ENCODE data around the gene TMEM9. TPM values are rescaled to one million over a fixed set of nuclear protein-coding genes. Genes with fewer than 3 reads are reported as not detected.
A peak's percentile ranks its signal among the peaks of the same experiment; 100 is the strongest.
"Not testable (repeated sequence)": the region's sequence is repeated elsewhere in the genome, so short reads cannot be mapped to it uniquely, and the experiment has no call there.

TMEM9 gene
- total RNA-seq, 3 donors from 2014 or later = 9.7 to 14.0 (median 9.9) TPM

DNA sequence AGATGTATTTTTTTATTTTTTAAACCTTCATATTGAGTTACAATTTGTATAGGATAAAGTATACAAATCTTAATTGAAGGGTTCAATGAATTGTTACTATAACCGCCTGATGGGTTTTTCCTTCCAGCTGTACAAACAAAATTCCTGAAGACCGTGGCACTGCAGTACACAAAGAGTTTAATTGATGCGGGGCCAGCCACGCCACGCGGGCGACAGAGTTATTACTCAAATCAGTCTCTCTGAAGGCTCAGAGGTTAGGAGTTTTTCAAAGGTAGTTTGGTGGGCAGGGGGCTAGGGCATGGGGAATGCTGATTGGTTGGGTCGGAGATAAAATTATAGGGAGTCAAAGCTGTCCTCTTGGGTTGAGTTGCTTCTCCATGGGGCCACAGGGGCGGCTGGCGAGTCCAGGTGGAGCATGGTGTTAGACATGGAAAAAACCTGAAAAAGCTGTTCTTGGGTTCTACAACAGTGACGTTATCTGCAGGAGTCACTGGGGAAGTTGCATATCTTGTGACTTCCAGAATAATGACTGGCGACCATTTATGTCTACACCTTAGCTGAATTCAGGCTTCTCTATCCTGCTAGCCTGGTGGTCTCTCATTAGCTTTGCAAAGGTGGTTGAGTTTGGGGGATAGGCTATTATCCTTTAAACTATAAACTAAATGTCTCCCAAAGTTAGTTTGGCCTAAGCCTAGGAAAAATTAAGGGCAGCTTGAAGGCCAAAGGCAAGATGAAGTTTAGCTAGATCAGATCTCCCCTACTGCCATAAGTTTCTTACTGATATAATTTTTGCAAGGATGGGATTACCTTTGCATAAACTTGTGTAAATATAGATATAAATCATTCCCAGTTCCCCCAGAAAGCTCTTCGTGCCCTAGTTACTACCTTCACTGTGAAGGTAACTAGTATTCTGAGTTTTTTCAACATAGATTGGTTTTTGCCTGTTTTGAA, 13.0 kb upstream of the TMEM9 start:
- peaks cover 4% of the 10 kb centered on the region for H3K27me3 Mint-ChIP-seq (ENCODE audit: low read depth)

DNA sequence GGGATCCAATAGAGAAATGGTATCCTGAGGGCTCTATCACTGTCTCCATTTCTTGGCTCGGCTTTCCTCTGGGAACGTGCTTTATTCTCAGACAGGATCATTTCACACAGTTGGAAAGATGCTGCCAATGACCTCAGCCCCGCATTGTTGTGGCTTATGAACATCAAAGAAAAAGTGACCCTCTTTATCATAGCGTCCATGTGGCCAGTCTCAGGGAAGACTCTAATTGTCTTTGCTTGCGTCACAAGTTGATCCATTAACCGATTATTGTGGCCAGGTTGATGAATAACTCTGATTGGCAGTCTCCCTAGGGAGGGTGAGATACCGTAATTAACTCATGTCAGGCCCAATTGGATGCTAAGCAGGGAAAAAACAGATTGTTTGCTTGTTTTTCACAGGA, 10.4 kb upstream of the TMEM9 start:
- no peak for DNase-seq
- H3K36me3 Mint-ChIP-seq (ENCODE audit: insufficient read depth) = no peaks in the 10 kb centered on the region
- H3K4me1 Mint-ChIP-seq (ENCODE audit: low read depth) = no peaks in the 10 kb centered on the region
- ATAC-seq = no peak
- H3K27me3 Mint-ChIP-seq (ENCODE audit: low read depth) = peaks cover 5% of the 10 kb centered on the region
- H3K9me3 Mint-ChIP-seq = no peaks in the 10 kb centered on the region
- no peak overlapping the region for H3K4me3 Mint-ChIP-seq

More for the DNA sequence above, 13.0 kb upstream of the TMEM9 start:
- Mint-ChIP-seq H3K4me3 (no peak overlapping the region), H3K36me3 (ENCODE audit: insufficient read depth) (no peaks in the 10 kb centered on the region), H3K9me3 (no peaks in the 10 kb centered on the region), H3K4me1 (ENCODE audit: low read depth) (peaks cover 17% of the 10 kb centered on the region)
- DNase-seq (no peak), ATAC-seq (no peak)

DNA sequence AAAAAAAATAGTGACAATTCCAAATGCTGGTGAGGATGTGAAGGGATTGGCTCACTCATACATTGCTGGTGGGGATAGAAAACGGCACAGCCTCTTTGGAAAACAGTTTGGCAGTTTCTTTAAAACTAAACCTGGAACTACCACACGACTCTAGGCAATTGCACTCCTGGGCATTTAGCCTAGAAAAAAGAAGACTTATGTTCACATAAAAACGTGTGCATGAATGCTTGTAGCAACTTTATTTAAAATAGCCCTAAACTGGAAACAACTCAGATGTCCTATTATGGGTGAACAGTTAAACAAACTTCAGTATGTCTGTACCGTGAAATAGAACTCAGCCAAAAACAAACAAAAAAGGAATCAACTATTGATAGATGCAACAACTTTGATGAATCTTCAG, 9.4 kb upstream of the TMEM9 start:
- Mint-ChIP-seq H3K36me3 (ENCODE audit: insufficient read depth) (no peaks in the 10 kb centered on the region), H3K4me1 (ENCODE audit: low read depth) (no peaks in the 10 kb centered on the region)

DNA sequence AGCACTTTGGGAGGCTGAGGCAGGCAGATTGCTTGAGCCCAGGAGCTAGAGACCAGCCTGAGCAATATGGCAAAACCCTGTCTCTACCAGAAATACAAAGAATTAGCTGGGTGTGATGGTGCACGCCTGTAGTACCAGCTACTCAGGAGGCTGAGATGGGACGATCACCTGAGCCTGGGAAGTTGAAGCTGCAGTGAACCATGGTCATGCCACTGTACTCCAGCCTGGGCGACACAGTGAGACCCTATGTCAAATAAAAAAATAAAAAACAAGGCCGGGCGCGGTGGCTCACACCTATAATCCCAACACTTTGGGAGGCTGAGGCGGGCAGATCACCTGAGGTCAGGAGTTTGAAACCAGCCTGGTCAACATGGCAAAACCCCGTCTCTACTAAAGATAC, 8.8 kb upstream of the TMEM9 start:
- ATAC-seq; H3K36me3 Mint-ChIP-seq (ENCODE audit: insufficient read depth); H3K4me3 Mint-ChIP-seq; H3K4me1 Mint-ChIP-seq (ENCODE audit: low read depth); H3K27me3 Mint-ChIP-seq (ENCODE audit: low read depth); DNase-seq; H3K9me3 Mint-ChIP-seq: not testable (repeated sequence)

More for the DNA sequence above, 9.4 kb upstream of the TMEM9 start:
- Mint-ChIP-seq H3K4me3 (no peak overlapping the region), H3K27me3 (ENCODE audit: low read depth) (peaks cover 7% of the 10 kb centered on the region), H3K9me3 (no peaks in the 10 kb centered on the region)
- ATAC-seq (no peak), DNase-seq (no peak)

DNA sequence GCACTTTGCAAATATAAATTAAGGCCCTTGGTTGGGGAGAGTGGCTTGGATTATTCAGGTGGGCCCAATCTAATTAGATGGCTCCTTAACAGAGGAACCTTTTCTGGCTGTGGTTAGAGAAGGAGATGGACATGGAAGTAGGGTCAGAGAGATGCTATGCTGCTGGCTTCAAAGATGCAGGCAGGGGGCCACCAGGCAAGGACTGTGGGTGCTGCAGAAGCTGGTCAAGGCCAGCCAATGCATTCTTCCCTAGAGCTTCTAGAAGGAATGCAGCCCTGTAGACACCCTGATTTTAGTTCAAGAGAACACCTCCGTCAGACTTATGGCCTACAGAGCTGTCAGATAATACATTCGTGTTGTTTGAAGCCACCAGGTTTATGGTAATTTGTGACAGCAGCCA, 3.7 kb upstream of the TMEM9 start:
- Mint-ChIP-seq H3K4me3 (no peak overlapping the region), H3K36me3 (ENCODE audit: insufficient read depth) (no peaks in the 10 kb centered on the region), H3K9me3 (no peaks in the 10 kb centered on the region), H3K4me1 (ENCODE audit: low read depth) (peaks cover 13% of the 10 kb centered on the region), H3K27me3 (ENCODE audit: low read depth) (peaks cover 17% of the 10 kb centered on the region)
- no peak for DNase-seq
- no peak for ATAC-seq

DNA sequence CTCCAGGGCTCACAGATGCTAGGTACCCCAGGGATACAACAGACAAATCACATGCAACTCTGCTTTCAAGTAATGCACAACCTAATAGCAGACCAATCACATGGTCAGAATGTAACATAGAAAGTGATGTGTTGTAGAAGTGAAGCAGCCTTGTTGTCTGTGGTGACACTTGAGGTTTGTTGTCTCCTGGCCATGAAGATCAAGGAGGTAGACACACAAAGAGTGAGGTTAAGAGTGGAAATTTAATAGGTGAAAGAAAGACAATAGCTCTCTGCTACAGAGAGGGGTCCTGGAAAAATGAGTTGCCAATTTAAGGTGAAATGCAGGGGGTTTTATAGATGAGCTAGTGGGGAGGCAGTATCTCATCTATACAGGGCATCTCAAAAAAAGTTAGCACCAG, 2.5 kb upstream of the TMEM9 start:
- Mint-ChIP-seq H3K9me3 (no peaks in the 10 kb centered on the region), H3K36me3 (ENCODE audit: insufficient read depth) (no peaks in the 10 kb centered on the region), H3K27me3 (ENCODE audit: low read depth) (peaks cover 17% of the 10 kb centered on the region), H3K4me3 (no peak overlapping the region), H3K4me1 (ENCODE audit: low read depth) (peaks cover 15% of the 10 kb centered on the region)
- DNase-seq (no peak), ATAC-seq (no peak)

DNA sequence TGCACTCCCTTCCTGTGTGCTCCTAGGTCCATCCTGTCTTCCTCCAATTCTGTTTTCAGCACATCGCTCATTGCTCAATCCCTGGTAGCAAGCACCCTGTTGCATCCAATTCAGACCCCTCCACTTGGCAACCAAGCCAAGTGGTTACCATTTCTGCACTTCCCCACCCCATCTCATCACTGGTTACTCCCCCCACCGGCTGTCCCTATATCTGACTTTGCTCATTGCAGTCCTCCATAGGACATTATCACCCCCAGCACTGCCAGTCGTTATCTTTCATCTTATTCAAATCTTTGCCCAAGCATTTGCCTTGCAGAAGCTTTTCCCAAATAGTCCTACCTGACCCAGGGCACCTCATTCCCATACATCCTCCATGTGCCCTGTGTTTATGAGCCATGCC, 2.1 kb upstream of the TMEM9 start:
- Mint-ChIP-seq H3K27me3 (ENCODE audit: low read depth) (peaks cover 17% of the 10 kb centered on the region), H3K4me3 (no peak overlapping the region), H3K9me3 (no peaks in the 10 kb centered on the region), H3K36me3 (ENCODE audit: insufficient read depth) (peaks cover 2% of the 10 kb centered on the region), H3K4me1 (ENCODE audit: low read depth) (peaks cover 15% of the 10 kb centered on the region)
- DNase-seq (no peak), ATAC-seq (no peak)

DNA sequence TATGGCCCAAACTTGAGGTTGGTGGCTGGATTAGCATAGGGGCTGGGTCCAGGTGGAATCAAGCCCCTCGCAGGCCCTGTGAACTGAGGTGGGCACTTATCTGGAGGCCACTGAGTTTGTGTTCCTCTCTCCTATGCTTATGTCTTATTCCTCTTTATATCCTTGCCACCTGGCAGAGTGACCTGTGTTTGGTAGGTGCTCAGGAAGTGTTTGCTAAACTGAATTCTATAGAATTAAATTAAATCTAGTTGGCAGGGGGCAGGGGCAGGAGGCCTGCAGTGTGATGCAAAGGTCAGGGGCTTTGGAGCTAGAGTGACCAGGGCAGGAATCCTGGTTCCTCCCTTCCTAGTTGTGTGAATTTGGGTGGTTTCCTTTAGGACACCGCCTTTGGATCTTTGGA, 1.1 kb upstream of the TMEM9 start:
- no peak for ATAC-seq
- peaks cover 15% of the 10 kb centered on the region for H3K4me1 Mint-ChIP-seq (ENCODE audit: low read depth)
- peaks cover 8% of the 10 kb centered on the region for H3K36me3 Mint-ChIP-seq (ENCODE audit: insufficient read depth)
- no peak overlapping the region for H3K4me3 Mint-ChIP-seq
- H3K9me3 Mint-ChIP-seq = no peaks in the 10 kb centered on the region
- H3K27me3 Mint-ChIP-seq (ENCODE audit: low read depth) = peaks cover 15% of the 10 kb centered on the region
- no peak for DNase-seq

DNA sequence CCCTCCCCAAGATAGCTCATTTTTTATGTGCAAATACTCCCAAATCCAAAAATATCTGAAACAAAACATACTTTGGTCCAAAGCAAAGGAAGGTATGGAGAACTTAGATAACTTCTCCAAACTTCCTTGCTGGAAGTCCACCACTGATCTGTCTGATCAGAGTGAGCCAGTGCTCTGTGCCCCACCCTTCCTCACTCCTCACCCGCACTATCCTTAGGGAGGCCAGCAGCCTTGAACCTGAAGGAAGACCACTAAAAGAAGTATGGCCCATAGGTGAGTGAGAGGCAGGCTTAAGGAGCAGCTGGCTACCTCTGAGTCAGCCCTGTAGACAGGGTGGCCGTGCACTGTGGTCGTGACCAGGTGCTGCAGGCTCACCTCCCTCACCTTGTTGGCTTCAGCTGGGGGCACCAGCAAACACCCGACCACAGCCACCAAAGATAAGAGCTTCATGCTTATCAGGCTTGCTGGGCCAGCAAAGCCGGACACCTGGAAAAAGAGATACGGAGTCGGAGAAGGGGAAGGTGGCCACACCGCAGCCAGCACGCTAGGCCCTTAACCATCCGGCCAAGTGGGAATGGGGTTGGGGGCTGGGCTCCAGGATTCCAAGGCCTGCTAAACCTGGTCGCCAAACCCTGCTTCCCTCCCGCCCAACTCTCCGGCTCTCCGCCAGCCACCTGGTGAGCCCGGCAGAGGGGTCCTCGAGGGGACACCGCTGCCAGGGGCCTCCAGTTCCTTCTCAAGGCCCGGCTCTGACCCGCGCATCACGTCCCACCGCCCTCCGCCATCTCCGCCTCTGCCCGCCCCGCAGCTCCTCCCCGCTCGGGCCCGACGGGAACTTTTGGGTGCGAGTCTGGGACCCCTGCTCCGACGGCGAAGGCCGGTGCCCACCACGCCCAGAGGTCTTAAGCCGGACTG, 543 bp downstream of the TMEM9 start:
- Mint-ChIP-seq H3K27me3 (ENCODE audit: low read depth) (peaks cover 11% of the 10 kb centered on the region), H3K4me3 (peak overlapping the region; percentile 86), H3K9me3 (no peaks in the 10 kb centered on the region), H3K4me1 (ENCODE audit: low read depth) (peaks cover 15% of the 10 kb centered on the region), H3K36me3 (ENCODE audit: insufficient read depth) (peaks cover 8% of the 10 kb centered on the region)
- ATAC-seq (peak; percentile 86 to 90), DNase-seq (no peak)

DNA sequence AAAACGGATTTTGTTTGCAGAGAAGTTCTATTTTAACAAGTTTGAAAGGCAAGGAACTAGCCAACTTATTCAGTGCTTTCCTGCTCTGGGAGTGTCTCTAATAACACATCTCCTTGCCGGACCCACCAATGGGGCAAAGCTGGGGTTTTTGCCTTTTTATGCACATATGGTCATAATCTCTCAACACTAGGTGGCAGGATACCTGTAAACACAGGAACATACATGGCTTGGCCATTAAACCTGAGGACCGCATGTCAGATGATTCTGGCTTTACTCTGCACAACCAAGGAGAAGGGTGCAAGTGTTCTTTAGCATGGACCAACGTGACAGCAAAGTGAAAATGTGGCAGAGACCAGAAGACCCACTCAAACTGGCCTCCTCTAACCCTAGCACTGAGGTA, 4.9 kb downstream of the TMEM9 start:
- no peaks in the 10 kb centered on the region for H3K27me3 Mint-ChIP-seq (ENCODE audit: low read depth)
- DNase-seq (no peak), ATAC-seq (no peak)
- H3K9me3 Mint-ChIP-seq = no peaks in the 10 kb centered on the region
- H3K4me3 Mint-ChIP-seq = no peak overlapping the region
- H3K36me3 Mint-ChIP-seq (ENCODE audit: insufficient read depth) = peaks cover 26% of the 10 kb centered on the region
- H3K4me1 Mint-ChIP-seq (ENCODE audit: low read depth) = peaks cover 9% of the 10 kb centered on the region

DNA sequence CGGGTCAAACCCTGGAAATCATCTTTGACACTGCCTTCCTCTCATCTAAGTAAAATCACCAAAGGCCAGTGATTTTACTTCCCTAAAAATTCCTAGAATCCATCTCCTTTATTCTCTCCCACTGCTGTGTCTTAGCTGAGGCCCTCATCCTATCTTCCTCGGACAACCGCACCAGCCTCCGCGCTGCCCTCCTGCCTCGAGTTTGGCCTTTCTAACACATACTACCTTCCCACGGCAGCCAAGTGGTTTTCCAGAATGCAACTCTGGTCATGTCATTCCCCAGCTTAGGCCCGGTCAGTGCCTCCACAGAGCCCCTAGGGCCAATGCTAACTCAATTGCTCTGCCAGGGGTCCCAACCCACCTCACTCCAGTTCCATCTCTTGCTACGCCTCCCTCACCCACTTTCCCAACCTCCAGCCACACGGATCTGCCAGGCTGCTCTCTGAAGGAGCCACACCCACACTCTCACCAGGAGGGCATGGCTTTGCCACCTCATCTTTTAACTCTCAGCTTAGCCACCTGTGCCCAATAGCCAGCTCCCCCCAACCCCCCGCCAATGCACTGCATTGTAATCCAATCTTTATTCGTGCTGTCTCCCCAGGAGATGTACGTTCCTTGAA, 6.8 kb downstream of the TMEM9 start:
- no peaks in the 10 kb centered on the region for H3K27me3 Mint-ChIP-seq (ENCODE audit: low read depth)
- H3K36me3 Mint-ChIP-seq (ENCODE audit: insufficient read depth) = peaks cover 40% of the 10 kb centered on the region
- DNase-seq (no peak), ATAC-seq (no peak)
- peaks cover under 1% of the 10 kb centered on the region for H3K4me1 Mint-ChIP-seq (ENCODE audit: low read depth)
- no peaks in the 10 kb centered on the region for H3K9me3 Mint-ChIP-seq
- no peak overlapping the region for H3K4me3 Mint-ChIP-seq

DNA sequence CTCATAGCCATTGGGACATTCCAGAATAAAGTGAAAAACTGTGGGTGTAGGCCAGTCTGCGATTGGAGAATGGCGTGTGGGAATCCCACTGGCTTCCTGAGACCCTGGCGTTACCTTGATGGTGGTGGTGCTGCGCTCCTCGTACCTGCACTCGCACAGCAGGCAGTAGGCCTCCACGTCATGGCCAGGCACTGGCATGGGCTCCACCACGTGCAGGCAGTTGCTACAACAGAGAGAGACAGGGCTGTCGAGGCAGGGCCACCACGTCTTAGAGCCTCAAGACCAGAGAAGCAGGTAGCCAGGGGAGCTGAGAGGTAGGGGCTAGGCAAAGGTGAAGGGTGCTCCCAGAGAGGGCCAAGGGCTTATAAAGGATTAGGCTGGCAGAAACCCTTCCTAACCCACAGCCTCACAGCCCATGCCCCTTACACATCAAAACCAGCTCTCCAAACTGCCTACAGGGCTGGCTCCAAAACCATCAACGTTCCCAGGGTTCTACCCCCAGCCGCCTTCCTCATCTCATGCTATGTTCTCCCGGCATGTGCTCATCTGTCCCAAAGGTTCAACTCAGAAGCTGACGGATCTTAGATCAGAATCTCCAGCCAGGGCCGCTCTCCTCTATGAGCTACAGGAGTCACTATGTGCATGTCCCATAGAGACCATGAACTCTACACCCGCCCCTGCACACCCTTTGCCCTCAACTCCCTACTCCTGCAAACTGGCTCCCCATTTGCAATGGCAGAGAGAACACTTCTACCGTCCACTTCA, 7.5 kb downstream of the TMEM9 start:
- peaks cover 44% of the 10 kb centered on the region for H3K36me3 Mint-ChIP-seq (ENCODE audit: insufficient read depth)
- no peaks in the 10 kb centered on the region for H3K27me3 Mint-ChIP-seq (ENCODE audit: low read depth)
- no peaks in the 10 kb centered on the region for H3K4me1 Mint-ChIP-seq (ENCODE audit: low read depth)
- ATAC-seq (no peak), DNase-seq (no peak)
- H3K9me3 Mint-ChIP-seq = no peaks in the 10 kb centered on the region
- no peak overlapping the region for H3K4me3 Mint-ChIP-seq

DNA sequence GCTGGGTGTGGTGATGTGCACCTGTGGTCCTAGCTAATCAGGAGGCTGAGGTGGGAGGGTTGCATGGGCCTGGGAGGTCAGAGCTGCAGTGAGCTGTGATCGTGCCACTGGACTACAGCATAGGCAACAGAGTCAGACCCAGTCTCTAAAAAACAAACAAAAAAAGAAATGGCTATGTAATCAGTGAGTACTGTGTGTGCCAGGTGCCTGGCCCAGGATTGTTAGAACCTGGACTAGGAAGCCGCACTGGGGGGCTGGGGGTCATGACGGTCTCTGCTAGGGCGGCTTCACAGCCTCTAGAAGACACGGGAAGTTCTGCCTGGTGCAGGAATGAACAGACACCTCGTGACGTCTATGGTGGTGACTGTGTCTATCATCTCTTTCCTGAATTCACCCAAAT, 8.5 kb downstream of the TMEM9 start:
- no peak overlapping the region for H3K4me3 Mint-ChIP-seq
- no peak for ATAC-seq
- H3K27me3 Mint-ChIP-seq (ENCODE audit: low read depth) = no peaks in the 10 kb centered on the region
- no peaks in the 10 kb centered on the region for H3K9me3 Mint-ChIP-seq
- DNase-seq = no peak
- peaks cover 37% of the 10 kb centered on the region for H3K36me3 Mint-ChIP-seq (ENCODE audit: insufficient read depth)
- no peaks in the 10 kb centered on the region for H3K4me1 Mint-ChIP-seq (ENCODE audit: low read depth)

DNA sequence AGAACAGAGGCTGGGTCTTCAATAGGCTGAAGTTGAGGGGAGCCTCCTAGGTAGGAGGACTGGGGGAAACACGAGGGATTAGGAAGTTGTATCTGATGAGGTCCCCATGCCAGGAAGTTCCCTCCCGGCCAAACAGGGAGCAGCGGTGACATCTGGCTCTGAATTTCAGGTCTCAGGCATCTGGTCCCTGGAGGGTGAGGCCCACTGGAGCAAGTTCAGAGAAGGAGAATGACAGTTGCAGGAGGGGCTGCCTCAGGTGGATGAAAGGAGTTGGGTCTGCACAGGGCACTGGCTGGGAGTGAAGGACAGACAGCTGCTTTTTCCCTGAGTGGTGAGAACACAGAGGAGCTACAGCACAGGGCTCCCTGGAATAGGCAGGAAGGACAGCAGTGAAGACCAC, 9.1 kb downstream of the TMEM9 start:
- H3K4me3 Mint-ChIP-seq = no peak overlapping the region
- H3K4me1 Mint-ChIP-seq (ENCODE audit: low read depth) = no peaks in the 10 kb centered on the region
- H3K27me3 Mint-ChIP-seq (ENCODE audit: low read depth) = no peaks in the 10 kb centered on the region
- DNase-seq (no peak), ATAC-seq (no peak)
- no peaks in the 10 kb centered on the region for H3K9me3 Mint-ChIP-seq
- peaks cover 35% of the 10 kb centered on the region for H3K36me3 Mint-ChIP-seq (ENCODE audit: insufficient read depth)
